Epidermal melanocyte (primary cell): Measurements from ENCODE around the gene ATPAF2.

ENCODE experiments used
- DNase-seq: peaks from one replicate; pipeline ENCODE4 v3.0.0; 2011; ENCODE audit warnings: low spot score; ENCODE audit not compliant: insufficient read length

Gene ATPAF2

GRCh38 chr17:18039535-18040260 lies 730 bp upstream of the ATPAF2 start:
- no peak for DNase-seq

GRCh38 chr17:18038149-18038850 lies 668 bp downstream of the ATPAF2 start:
- DNase-seq: no peak

GRCh38 chr17:18037486-18037885 lies 1.5 kb downstream of the ATPAF2 start:
- no peak for DNase-seq

- DNase-seq: no peak
Measured at GRCh38 chr17:18035704-18036103, 3.3 kb downstream of the ATPAF2 start.

GRCh38 chr17:18033442-18034099 lies 5.4 kb downstream of the ATPAF2 start:
- peak; percentile 67 for DNase-seq

- DNase-seq: no peak
Measured at GRCh38 chr17:18031955-18032354, 7.0 kb downstream of the ATPAF2 start.

GRCh38 chr17:18028952-18029540 lies 9.9 kb downstream of the ATPAF2 start:
- DNase-seq: no peak

GRCh38 chr17:18028114-18028951 lies 10.6 kb downstream of the ATPAF2 start:
- DNase-seq: no peak

GRCh38 chr17:18027280-18027679 lies 11.7 kb downstream of the ATPAF2 start:
- no peak for DNase-seq

- DNase-seq: no peak
Measured at GRCh38 chr17:18025945-18026776, 12.8 kb downstream of the ATPAF2 start.

- DNase-seq: no peak
Measured at GRCh38 chr17:18025241-18025944, 13.6 kb downstream of the ATPAF2 start.

- no peak for DNase-seq
Measured at GRCh38 chr17:18021372-18021771, 17.6 kb downstream of the ATPAF2 start.

GRCh38 chr17:18020971-18021370 lies 18.0 kb downstream of the ATPAF2 start:
- no peak for DNase-seq

- DNase-seq: no peak
Measured at GRCh38 chr17:18019838-18020154, 19.2 kb downstream of the ATPAF2 start.

GRCh38 chr17:18018411-18018921 lies 20.5 kb downstream of the ATPAF2 start:
- no peak for DNase-seq

- DNase-seq: no peak
Measured at GRCh38 chr17:18017958-18018357, 21.0 kb downstream of the ATPAF2 start.

- no peak for DNase-seq
Measured at GRCh38 chr17:18016426-18016825, 22.5 kb downstream of the ATPAF2 start.

- no peak for DNase-seq
Measured at GRCh38 chr17:18015593-18015992, 23.4 kb downstream of the ATPAF2 start.

- no peak for DNase-seq
Measured at GRCh38 chr17:18014006-18014405, 25.0 kb downstream of the ATPAF2 start.

GRCh38 chr17:18011286-18011685 lies 27.7 kb downstream of the ATPAF2 start:
- DNase-seq: no peak
